Measurements from ENCODE around the gene IP6K1.

The IP6K1 gene

DNA sequence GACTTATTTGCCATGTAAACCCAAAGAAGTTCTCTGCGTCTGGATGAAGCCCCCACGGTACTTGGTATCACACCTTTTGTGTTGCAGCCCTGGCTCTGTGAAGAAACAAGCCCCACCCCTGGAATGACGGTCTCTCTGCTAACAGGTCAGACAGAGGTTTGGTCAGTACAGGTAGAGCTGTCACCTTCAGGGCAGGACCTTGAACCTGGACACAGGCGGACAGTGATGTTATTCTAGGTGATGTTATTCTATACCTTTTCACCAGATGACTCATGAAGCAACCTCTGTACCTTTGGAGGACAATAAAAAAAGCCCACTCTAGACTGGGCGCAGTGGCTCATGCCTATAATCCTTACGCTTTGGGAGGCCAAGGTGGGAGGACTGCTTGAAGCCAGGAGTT, 51.6 kb downstream of the IP6K1 start:
- no peak for DNase-seq (ENCODE audit: low spot score)
- TF ChIP-seq, protein P1, sequence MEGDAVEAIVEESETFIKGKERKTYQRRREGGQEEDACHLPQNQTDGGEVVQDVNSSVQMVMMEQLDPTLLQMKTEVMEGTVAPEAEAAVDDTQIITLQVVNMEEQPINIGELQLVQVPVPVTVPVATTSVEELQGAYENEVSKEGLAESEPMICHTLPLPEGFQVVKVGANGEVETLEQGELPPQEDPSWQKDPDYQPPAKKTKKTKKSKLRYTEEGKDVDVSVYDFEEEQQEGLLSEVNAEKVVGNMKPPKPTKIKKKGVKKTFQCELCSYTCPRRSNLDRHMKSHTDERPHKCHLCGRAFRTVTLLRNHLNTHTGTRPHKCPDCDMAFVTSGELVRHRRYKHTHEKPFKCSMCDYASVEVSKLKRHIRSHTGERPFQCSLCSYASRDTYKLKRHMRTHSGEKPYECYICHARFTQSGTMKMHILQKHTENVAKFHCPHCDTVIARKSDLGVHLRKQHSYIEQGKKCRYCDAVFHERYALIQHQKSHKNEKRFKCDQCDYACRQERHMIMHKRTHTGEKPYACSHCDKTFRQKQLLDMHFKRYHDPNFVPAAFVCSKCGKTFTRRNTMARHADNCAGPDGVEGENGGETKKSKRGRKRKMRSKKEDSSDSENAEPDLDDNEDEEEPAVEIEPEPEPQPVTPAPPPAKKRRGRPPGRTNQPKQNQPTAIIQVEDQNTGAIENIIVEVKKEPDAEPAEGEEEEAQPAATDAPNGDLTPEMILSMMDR (IDR thresholded peaks at IDR 0.05; ENCODE audit: extremely low read depth, missing control alignments): no peak

DNA sequence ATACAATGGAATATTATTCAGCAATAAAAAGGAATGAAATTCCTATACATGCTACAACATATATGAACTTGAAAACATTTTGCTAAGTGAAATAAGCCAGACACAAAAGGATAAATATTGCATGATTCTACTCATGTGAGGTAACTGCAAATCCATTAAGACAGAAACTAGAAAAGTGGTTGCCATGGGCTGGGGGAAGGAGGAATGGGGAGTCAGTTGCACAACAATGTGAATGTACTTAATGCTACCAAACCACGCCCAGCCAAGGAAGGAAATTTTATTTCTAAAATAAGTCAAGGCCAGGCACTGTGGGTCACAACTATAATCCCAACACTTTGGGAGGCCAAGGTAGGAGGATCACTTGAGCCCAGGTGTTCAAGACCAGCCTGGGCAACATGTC, 52.8 kb downstream of the IP6K1 start:
- no peak for DNase-seq (ENCODE audit: low spot score)
- TF ChIP-seq, protein P1 (IDR thresholded peaks at IDR 0.05; ENCODE audit: extremely low read depth, missing control alignments): no peak

GRCh38 chr3:49732597-49732996, 53.7 kb downstream of the IP6K1 start:
- TF ChIP-seq, protein P1 (IDR thresholded peaks at IDR 0.05; ENCODE audit: extremely low read depth, missing control alignments): no peak

GRCh38 chr3:49729966-49730609, 56.3 kb downstream of the IP6K1 start:
- TF ChIP-seq, protein P1 (IDR thresholded peaks at IDR 0.05; ENCODE audit: extremely low read depth, missing control alignments): no peak
- DNase-seq (ENCODE audit: low spot score): no peak

More at GRCh38 chr3:49732597-49732996, 53.7 kb downstream of the IP6K1 start:
- no peak for DNase-seq (ENCODE audit: low spot score)

DNA sequence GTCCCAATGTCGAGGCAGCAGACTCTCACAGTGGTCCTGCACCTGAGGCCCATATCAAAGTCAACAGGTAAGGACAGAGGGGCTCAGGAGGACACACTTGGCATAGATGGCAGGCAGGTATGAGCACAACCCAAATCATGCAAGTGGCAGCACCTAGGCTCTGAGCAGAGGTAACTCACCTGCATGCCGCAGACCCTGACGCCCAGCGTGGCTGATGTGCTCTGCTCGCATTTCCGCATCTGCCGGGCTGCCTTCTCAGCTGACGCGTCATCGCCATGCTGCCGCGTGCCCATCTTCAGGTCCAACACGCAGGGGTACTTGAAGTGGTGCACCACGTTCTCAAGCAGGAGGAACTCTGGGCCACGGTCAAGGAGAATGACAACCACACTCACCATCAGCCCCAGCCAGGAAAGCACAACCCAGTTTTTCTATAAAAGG, 58.4 kb downstream of the IP6K1 start:
- TF ChIP-seq, protein P1 (IDR thresholded peaks at IDR 0.05; ENCODE audit: extremely low read depth, missing control alignments): no peak

DNA sequence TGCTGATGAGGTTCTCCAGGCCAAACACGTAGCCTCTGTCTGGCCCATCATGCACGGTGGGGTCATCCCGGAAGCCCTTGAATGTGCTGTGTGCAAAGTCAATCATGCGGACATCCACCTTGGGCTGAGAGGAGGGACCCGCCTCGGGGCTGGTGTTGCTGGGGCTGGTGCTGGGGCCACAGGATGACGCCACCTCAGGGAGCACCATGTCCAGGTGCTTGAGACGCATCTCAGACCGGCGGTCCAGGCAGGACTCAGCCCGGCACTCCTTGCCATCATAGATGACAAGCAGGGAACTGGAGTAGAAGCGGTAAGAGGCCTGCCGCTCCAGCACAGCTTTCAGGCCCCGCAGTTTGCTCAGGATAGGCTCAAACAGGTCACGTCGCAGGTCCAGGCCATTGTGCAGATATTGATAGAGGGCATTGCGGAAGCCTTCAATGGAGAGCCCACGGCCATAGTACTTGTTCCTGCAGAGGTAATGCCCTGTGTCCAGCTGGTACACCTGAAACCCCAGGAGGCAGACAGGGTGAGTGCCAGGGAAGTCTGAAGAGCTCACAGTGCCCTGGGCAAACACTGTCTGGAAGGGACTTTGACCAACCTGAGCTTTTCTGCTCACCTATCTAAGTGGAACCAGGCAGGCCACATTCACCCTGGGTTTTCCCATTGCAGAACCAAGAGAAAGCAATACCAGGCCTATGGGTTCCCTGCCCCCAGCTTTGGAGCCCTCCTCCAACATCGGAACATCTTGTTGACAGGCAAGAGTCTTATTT, 59.0 kb downstream of the IP6K1 start:
- TF ChIP-seq, protein P1 (IDR thresholded peaks at IDR 0.05; ENCODE audit: extremely low read depth, missing control alignments): no peak
- no peak for DNase-seq (ENCODE audit: low spot score)

More for the DNA sequence above, 58.4 kb downstream of the IP6K1 start:
- no peak for DNase-seq (ENCODE audit: low spot score)
